HG03460 (cell line): ENCODE measurements around the gene MYADML2.
A peak's percentile ranks its signal among the peaks of the same experiment; 100 is the strongest.

Experiments
- ATAC-seq: cut with Tn5 transposase; IDR thresholded peaks from one replicate; pipeline ENCODE4 v1.9.1; 2021; ENCODE audit not compliant: unreplicated experiment

Gene MYADML2

GRCh38 chr17:81926451-81927151 is 20.4 kb downstream of the MYADML2 start:
- ATAC-seq = peak; percentile 28

GRCh38 chr17:81925860-81926450 is 21.1 kb downstream of the MYADML2 start:
- ATAC-seq = no peak

GRCh38 chr17:81924557-81925532 is 22.2 kb downstream of the MYADML2 start:
- ATAC-seq = no peak

GRCh38 chr17:81923302-81924260 is 23.5 kb downstream of the MYADML2 start:
- ATAC-seq = no peak

GRCh38 chr17:81922566-81923301 is 24.3 kb downstream of the MYADML2 start:
- no peak for ATAC-seq

GRCh38 chr17:81921996-81922565 is 25.0 kb downstream of the MYADML2 start:
- no peak for ATAC-seq

GRCh38 chr17:81921537-81921862 is 25.5 kb downstream of the MYADML2 start:
- ATAC-seq = no peak

- ATAC-seq = no peak
Measured at GRCh38 chr17:81920612-81921536, 26.2 kb downstream of the MYADML2 start.

- no peak for ATAC-seq
Measured at GRCh38 chr17:81918832-81919545, 28.0 kb downstream of the MYADML2 start.

GRCh38 chr17:81918333-81918669 is 28.7 kb downstream of the MYADML2 start:
- peak; percentile 14 for ATAC-seq

GRCh38 chr17:81917565-81918332 is 29.3 kb downstream of the MYADML2 start, which contains the start of gene SIRT7:
TSS of gene SIRT7 (minus strand) at chr17:81918176. CDS start at chr17:81918131, 45 bp downstream.
- peak; percentile 59 for ATAC-seq

GRCh38 chr17:81916234-81917001 is 30.6 kb downstream of the MYADML2 start:
- no peak for ATAC-seq

- ATAC-seq = no peak
Measured at GRCh38 chr17:81915331-81915730, 31.7 kb downstream of the MYADML2 start.

GRCh38 chr17:81914103-81914850 is 32.8 kb downstream of the MYADML2 start:
- ATAC-seq = no peak

- no peak for ATAC-seq
Measured at GRCh38 chr17:81913394-81914102, 33.5 kb downstream of the MYADML2 start.
